HG02973 (cell line): ENCODE results near the gene TBC1D32.
"Not testable (repeated sequence)": the region's sequence is repeated elsewhere in the genome, so short reads cannot be mapped to it uniquely, and the experiment has no call there.

Experiments
- ATAC-seq: cut with Tn5 transposase; IDR thresholded peaks from one replicate; pipeline ENCODE4 v1.9.1; 2021; ENCODE audit warnings: moderate library complexity; ENCODE audit not compliant: unreplicated experiment

TBC1D32 gene

DNA sequence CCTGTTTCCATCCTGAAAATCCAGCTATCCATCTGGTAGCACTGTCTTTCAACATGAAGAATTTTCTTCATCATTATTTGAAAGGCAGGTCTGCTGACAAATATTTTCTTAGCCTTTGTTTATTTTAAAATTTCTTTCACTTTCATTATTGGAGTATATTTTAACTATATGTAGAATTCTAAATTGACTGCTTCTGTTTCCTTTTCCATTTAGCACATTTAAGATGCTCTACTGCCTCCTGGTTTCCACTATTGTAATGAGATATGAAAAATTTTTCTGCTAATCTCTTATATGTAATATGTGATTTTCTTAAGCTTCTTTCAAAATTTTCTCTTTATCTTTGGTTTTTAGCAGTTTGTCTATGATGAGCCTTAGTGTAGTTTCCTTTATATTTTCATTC is 97.3 kb downstream of the TBC1D32 start:
- ATAC-seq: peak; percentile 71

DNA sequence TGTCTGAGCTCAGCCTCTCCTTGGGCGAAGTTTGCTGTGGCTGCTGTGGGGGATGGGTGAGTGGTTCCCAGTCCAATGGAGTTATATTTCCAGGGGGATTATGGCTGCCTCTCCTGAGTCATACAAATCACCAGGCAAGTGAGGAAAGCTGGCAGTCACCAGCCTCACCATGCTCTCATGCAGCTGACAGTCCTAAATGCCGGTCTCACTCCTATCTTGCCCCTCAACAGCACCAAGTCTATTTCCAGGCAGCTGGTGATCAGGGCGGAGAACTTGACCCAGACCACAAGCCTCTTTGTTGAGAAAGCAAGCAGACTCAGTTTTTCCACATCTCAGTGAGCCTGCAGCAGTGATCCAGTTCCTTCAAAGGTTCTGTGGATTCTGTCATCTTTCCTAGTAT is 98.9 kb downstream of the TBC1D32 start:
- no peak for ATAC-seq

DNA sequence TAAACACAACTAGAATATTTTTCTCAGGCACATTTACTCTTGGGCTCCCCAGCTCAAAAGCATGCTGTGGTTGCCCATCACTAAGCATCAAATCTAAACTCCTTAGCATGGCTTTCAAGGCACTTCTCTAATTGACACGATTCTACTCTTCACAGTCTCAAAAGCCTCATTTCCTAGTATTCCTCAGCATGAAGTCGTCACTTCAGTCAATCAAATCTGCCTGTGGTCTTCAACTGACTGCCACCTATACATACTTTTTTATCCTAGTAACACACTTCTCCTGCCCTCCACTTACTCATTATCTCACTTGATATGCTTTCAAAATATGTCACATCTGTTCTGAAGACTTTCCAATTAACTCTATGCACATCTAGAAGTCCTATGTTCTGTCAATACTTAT is 110.3 kb downstream of the TBC1D32 start:
- ATAC-seq: no peak

DNA sequence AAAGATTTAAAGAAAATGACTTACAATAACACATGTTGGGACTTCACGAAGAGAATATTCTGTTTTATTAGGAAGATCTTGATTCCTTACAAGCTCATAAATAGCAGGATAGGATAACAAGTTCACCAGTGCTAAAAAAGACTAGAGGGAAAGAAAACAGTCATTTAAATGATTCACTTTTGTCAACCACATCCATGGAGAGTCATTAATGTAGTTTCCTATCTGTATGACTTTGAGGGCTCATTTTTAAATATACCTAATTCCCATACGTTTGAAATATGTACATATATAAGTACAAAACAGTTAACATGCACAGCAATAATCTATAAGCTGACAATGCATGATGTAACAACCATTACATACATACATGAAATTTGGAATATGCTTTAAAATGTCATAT is 111.1 kb downstream of the TBC1D32 start:
- no peak for ATAC-seq

DNA sequence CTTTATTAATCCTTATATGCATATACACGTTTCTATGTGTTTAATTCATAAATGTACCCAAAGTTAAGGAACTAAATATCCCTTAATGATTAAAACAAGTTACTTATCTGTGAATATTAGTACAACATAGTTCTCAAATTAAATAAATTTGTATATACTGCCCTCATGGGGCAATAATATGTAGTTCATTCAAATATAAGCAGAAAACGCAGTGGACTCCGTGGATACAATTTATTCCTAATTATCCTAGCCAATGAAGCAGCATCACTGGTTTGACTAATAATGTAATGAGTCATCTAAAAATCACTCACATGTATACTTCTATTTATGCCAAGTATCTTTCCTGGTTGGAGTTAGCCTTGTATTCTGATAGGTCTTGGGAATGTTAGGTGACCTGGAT is 111.6 kb downstream of the TBC1D32 start:
- ATAC-seq: no peak

DNA sequence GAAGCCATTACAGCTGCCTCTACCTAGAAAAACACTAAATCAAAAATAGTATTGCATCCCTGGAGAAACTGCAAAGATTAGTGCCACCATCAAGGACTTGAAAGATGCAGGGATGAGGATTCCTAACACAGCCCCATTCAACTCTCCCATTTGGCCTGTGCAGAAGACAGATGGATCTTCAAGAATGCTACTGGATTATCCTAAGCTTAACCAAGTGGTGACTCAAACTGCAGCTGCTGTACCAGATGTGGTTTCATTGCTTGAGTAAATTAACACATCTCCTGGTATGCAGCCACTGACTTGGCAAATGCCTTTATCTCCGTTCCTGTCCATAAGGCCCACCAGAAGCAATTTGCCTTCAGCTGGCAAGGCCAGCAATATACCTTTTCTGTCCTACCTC is 117.4 kb downstream of the TBC1D32 start:
- no peak for ATAC-seq

DNA sequence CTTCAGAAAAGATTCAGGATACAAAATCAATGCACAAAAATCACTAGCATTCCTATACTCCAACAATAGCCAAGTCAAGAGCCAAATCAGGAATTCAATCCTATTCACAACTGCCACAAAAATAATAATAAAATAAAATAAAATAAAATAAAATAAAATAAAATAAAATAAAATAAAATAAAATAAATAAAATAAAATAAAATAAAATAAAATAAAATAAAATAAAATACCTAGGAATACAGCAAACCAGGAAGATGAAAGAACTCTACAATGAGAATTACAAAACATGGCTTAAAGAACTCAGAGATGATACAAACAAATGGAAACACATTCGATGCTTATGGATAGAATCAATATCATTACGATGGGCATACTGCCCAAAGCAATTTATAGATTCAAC is 120.9 kb downstream of the TBC1D32 start:
- ATAC-seq: not testable (repeated sequence)

DNA sequence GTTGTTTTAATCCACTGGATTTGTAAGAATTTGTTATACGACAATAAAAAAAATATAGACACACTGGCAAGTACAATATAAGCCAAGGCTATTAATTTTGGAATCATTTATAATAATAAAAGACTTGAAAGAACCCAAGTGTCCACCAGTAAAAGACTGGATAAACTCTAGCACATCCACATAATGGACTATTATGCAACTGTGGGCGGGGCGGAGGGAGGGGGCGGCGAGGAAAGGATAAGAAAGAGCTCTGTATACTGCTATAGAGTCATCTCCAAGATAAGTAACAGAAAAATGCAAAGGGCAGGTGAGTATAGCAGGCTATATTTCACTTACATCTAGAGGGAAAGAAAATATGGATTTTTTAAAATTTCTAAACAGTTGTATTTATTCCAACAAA is 123.3 kb downstream of the TBC1D32 start:
- ATAC-seq: no peak

DNA sequence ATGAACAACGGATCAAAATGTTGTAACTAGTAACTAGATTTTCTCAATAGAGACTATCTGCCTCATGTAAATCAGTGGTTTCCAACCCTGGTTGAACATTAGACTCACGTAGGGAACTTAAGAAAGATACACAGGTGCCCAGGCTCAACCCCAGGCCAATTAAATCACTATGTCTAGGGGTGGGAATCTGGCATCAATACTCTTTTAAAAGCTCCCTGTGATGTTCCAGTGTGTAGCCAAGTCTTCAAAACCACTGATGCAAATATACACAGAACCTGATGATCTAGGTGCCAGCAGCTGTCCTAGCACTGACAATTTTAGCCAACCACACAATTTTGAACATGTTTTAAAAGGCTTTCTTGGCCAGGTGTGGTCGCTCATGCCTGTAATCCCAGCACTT is 128.7 kb downstream of the TBC1D32 start:
- ATAC-seq: no peak

DNA sequence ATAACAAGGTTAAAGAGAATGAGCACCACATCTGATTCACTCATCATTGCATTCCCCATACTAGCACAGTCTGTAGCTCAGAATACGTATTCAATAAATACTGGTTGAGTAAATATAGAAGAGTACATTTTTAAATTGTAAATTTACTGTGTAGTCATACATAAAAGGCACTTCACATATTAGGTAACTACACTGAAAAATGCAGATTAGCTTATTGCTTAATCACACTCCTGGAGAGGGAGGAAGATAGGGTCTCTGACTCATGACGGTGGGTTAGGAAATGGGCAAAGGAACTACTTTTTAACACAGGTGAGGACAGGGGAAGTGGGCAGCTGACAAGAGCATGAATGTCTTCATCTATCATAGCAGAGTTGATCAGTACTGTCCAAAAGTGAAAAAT is 133.2 kb downstream of the TBC1D32 start:
- no peak for ATAC-seq

DNA sequence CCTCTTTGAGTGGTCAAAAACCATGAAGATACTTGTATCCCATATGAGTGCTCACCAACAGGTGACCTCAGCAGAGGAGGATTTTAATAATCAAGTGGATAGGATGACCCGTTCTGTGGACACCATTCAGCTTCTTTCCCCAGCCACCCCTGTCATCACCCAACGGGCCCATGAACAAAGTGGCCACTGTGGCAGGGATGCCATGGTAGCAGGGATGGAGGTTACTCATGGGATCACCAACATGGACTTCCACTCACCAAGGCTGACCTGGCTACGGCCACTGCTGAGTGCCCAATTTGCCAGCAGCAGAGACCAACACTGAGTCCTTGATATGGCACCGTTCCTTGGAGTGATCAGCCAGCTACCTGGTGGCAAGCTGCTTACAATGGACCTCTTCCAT is 138.2 kb downstream of the TBC1D32 start:
- ATAC-seq: not testable (repeated sequence)

DNA sequence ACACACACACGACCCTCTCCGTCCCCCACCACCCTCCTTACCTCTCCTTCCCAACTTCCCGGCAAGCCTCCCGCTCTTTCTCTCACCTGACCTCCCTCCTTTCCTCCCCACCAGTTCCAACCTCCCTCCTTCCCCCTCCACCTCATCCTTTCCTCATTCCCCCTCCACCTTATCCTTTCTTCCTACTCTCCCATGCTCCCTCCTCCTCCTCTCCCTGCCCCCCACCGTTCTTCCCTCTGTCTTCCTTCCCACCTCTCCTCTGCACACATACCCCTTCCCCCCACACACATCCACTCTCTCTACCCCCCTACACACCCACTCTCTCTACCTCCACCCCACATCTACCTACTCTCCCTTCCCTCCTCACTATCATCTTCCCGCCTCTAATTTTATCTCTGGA is 144.2 kb downstream of the TBC1D32 start:
- no peak for ATAC-seq

DNA sequence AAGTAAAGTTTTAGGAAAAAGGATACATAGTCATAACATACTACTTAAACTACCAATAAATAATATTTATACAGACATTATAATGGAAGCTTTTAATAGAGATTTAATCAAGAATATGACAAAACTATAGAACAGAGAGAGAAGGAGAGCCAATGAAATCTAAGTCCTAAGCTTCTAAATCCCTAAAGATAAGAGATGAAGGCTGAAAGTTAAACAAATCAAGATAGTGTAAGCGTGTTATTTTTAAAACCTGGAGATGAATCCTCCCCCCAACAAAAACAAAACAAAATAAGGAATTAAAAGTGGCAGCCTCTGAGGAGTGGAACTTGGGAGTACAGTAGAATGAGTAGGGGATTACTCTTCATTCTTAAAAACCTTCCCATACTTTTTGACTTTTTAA is 145.9 kb downstream of the TBC1D32 start:
- ATAC-seq: no peak

DNA sequence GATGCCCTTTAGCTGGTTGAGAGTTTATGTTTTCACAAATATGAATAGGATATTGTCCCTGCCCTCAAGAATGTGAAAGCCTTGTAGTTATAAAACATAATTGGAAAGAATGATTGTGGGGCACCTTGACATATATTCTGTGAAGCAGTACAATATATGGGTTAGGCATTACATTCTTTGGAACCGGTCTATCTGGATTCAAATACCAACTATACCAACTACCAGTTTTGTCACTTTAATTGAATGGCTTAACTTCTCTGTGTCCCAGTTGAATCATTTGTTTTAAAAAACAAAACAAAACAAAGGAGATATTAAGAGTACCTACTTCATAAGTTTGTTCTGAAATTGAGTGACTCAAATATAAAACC is 146.5 kb downstream of the TBC1D32 start:
- ATAC-seq: no peak

DNA sequence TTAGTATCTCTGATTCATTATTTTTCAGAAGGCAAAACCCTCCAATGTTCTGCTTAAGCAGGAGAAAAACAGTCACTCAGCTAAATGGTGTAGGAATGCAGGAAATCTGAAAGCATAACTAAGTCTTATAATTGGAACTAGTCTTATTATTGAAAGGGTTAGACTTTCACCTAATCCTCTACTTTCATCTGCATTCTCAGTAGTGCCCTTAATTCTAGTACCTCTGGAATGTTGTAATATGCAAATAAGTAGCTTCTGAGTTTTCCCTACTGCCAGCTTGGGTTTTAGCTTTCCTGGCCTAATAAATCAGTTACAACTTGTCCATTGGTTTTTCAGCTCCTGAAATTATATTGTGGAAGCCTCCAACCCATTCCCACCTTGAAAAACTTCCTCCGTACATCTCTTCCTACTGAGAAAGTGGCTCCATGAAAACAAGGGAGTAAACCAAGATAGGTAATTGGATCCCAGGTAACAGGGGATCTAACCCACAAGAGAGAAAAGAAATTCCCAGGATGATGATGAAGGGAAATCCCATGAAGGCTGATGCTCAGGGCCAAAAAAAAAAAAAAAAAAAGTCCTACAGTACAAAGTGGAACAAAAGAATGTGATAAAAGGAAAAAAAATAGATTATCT is 147.0 kb downstream of the TBC1D32 start:
- no peak for ATAC-seq

DNA sequence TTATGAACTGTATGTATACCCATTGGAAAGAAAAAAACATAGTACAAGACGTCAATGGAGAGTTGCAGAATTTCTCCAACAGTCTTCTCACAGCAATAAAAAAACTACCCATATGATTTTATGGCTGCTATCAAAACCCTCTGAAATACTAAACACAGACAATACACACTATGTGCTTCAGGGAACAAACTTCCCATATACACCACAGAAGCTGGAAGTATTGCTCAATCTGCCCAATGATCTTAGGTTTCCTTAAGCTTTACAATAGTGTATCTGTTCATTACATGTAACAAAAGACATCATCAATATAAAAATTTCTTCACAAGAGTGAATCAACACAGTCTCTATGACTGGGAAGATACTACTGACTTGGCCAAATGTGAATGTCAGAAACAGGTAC is 150.5 kb downstream of the TBC1D32 start:
- no peak for ATAC-seq

DNA sequence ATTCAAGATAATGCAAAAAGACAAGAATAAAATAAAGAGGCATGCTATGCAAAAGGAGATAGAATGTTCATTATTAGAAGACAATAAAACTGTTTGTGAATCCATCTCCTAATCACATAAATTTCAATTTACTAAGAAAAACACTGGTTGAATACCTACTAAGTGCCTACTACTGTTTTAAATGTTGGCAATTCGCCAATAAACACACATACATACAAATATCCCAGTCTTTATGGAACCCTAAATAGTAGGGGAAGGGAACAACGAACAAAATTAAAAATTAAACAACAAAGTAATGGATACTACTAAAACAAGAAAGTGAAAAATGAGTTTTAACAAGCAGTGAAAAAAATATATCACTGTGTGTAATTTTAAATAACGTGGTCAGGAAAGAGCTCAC is 158.5 kb downstream of the TBC1D32 start:
- no peak for ATAC-seq

DNA sequence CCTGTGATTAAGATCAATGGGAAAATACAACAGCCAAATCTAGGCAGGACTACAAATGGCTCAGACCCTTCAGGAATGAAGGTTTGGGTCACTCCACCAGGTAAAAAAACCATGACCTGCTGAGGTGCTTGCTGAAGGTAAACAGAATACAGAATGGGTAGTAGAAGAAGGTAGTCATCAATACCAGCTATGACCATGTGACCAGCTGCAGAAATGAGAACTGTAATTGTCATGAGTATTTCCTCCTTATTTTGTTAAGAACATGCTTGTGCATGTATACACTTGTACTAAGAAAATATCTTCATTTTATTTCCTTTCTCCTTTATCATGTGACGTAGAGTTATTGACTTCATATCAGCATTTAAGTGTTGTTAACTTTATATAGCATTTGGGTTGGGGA is 161.8 kb downstream of the TBC1D32 start:
- ATAC-seq: not testable (repeated sequence)

DNA sequence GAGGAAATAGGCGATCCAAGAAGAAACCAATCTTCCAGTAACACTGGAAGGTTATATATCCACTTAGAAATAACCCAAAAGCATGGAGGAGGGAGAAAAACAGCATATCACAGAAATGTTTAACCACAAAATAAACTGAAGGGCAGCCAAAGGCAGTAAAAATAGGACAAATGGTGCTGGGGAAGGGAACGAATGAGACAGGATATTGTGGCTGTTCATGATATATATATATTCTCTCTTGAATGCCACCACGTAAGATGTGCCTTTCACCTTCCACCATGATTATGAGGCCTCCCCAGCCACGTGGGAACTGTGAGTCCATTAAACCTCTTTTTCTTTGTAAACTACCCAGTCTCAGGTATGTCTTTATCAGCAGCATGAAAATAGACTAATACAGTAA is 162.4 kb downstream of the TBC1D32 start:
- ATAC-seq: no peak

DNA sequence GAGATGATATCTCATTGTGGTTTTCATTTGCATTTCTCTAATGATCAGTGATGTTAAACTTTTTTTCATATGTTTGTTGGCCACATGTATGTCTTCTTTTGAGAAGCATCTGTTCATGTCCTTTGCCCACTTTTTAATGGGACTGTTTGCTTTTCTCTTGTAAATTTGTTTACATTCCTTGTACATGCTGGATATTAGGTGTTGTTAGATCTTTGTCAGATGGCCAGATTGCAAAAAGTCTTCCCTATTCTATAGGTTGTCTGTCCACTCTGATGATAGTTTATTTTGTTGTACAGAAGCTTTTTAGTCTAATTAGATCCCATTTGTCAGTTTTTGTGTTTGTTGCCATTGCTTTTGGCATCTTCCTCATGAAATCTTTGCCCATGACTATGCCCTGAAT is 172.4 kb downstream of the TBC1D32 start:
- ATAC-seq: no peak

DNA sequence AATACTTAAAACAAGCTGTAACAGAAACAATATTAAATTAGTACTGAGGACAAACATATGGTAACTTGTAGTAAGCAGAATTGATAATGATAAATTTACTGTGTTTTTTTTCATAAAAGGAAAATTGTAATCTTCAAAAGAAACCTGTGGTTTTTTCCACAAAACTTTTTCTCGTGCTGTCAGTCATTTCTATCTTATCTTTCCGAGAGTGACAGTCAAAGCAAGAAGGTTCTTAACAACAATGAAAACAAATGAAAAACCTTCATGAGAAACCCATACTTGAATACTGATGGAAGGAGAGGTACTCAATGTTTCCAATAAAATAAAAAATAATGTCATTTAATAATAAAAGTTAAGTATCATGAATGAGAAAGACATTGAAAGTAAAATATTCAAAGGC is 174.0 kb downstream of the TBC1D32 start:
- ATAC-seq: no peak

DNA sequence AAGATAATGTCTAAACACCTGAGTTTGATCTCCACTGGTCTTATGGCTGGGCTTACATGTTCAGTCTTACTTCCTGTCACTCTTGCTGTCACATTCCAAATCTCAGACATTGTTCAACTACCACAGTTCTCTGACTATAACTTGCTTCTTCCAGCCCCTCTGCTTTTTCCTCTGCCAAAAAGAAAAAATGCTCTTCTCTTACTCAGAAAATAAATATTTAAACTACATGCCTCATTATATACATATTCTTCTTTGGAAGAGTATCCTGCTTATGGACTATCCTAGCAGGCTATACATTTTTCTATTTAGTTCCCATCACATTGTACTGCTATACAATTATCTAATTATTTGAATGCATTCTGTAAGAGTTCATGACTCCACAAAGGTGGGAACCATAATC is 175.4 kb downstream of the TBC1D32 start:
- ATAC-seq: no peak

DNA sequence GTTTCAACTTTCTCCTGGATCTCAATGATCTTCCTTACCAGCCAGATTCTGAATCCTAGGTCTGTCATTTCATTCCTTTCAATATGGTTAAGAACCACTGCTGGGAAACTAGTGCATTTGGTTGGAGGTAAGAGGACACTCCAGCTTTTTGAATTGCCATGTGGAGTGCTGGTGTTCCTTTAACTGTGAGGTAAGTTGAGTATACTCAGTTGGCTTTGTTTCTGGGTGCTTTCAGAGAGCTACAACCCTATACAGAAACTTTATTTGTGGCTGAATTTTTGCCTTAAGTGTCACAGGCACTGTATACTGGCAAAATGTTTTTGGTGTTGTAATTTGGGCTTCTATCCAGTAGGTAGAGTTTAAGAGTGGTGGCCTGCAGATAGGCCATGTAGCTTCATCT is 175.8 kb downstream of the TBC1D32 start:
- no peak for ATAC-seq

DNA sequence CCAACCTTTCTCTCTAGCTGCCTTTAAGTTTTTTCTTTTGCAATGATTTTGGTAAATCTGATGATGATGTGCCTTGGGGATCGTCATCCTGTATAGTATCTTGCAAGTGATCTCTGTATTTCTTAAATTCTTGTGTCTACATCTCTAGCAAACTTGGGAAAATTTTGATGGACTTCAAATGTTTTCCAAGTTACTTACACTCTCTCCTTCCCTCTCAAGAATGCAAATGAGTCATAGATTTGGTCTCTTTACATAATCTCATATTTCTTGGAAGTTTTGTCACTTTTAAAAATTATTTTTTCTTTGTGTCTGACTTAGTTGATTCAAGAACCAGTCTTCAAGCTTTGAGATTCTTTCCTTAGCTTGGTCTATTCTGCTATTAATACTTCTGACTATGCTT is 176.4 kb downstream of the TBC1D32 start:
- ATAC-seq: no peak
